K562 (cell line): ENCODE data around the gene DEGS1. TPM values are rescaled to one million over a fixed set of nuclear protein-coding genes. Genes with fewer than 3 reads are reported as not detected.

Experiments
- ARNT ChIP-seq, 2 experiments: fragments of 450-650 bp; IDR thresholded peaks; 2 replicates each; pipeline ENCODE4 v1.6.1; 2016; ENCODE audit warnings: mild to moderate bottlenecking in 1 of 2
- CEBPG ChIP-seq, 3 experiments: fragments of 200-800 bp in 1 of 3; sonication (Bioruptor generic) in 1 of 3; sonication (generic) in 1 of 3; formaldehyde crosslinking in 1 of 3; IDR thresholded peaks in 2 of 3; conservative IDR thresholded peaks in 1 of 3; 2 replicates each; pipeline versions ENCODE4 v1.6.1 to v1.8.0; 2016 to 2022; ENCODE audit warnings: missing compliant biosample characterization in 2 of 3, missing genetic modification characterization in 2 of 3, mild to moderate bottlenecking in 1 of 3, missing genetic modification reagents in 1 of 3
- DPF2 ChIP-seq: fragments of 450-650 bp; IDR thresholded peaks from 2 replicates; pipeline ENCODE4 v1.6.1; 2016
- FOXA3 ChIP-seq, 2 experiments: fragments of 450-650 bp in 1 of 2; sonication (generic) in 1 of 2; formaldehyde crosslinking; IDR thresholded peaks in 1 of 2; conservative IDR thresholded peaks in 1 of 2; 2 replicates each; pipeline versions ENCODE4 v1.4.0 to v1.8.0; 2020 to 2022; ENCODE audit warnings: mild to moderate bottlenecking in 2 of 2, missing genetic modification reagents in 1 of 2
- GABPB1 ChIP-seq: sonication (generic); formaldehyde crosslinking; IDR thresholded peaks from 2 replicates; pipeline ENCODE4 v1.8.0; 2022; ENCODE audit warnings: mild to moderate bottlenecking, missing genetic modification reagents
- KAT7 ChIP-seq: sonication (generic); formaldehyde crosslinking; IDR thresholded peaks from 2 replicates; pipeline ENCODE4 v1.8.0; 2022; ENCODE audit warnings: missing genetic modification reagents, mild to moderate bottlenecking, borderline replicate concordance
- MECOM ChIP-seq: fragments of 250-450 bp; sonication (Bioruptor Pico); IDR thresholded peaks from 2 replicates; pipeline ENCODE4 v1.8.0; 2022; ENCODE audit warnings: inconsistent platforms
- MYNN ChIP-seq, 2 experiments: sonication (generic); formaldehyde crosslinking in 1 of 2; IDR thresholded peaks; 2 replicates each; pipeline versions ENCODE4 v1.5.0 to v1.6.1; 2016 to 2020; ENCODE audit warnings: antibody characterized with exemption in 1 of 2, missing genetic modification reagents in 1 of 2
- NBN ChIP-seq: fragments of 450-650 bp; IDR thresholded peaks from 2 replicates; pipeline ENCODE4 v1.6.1; 2016; ENCODE audit warnings: low read depth, mild to moderate bottlenecking
- NR2C1 ChIP-seq, 2 experiments: fragments of 450-650 bp; IDR thresholded peaks; 2 replicates each; pipeline ENCODE4 v1.6.1; 2017; ENCODE audit warnings: mild to moderate bottlenecking in 2 of 2, antibody characterized with exemption in 1 of 2, inconsistent platforms in 1 of 2, missing compliant biosample characterization in 1 of 2, missing genetic modification characterization in 1 of 2
- SMAD3 ChIP-seq: fragments of 450-650 bp; formaldehyde crosslinking; conservative IDR thresholded peaks from 2 replicates; pipeline ENCODE4 v1.4.0; 2020; ENCODE audit warnings: mild to moderate bottlenecking
- SMARCA4 ChIP-seq: fragments of 450-650 bp; IDR thresholded peaks from 2 replicates; pipeline ENCODE4 v1.6.1; 2016
- ZNF551 ChIP-seq: fragments of 250-450 bp; sonication (Bioruptor Pico); IDR thresholded peaks from 2 replicates; pipeline ENCODE4 v1.5.0; 2021; ENCODE audit warnings: mild to moderate bottlenecking, moderate library complexity
- polyA plus RNA-seq, 8 experiments: library from polyadenylated mRNA; depleted of rRNA in 4 of 8; stranded (reverse) in 5 of 8; unstranded in 3 of 8; fragments of >200 nt; fragmentation: Nextera tagmentation in 2 of 8; fragmentation: Illumina TruSeq in 1 of 8; extraction: Ambion mirVana in 2 of 8; extraction: Trizol in 1 of 8; gene quantifications; 2 replicates each; pipeline versions ENCODE4 v1.2.1 to v1.2.3, GENCODE V29; 2011 to 2014; ENCODE audit warnings: inconsistent platforms in 1 of 8, missing spikeins in 1 of 8
- total RNA-seq, 7 experiments: library from RNA; depleted of rRNA in 6 of 7; stranded (reverse); fragments of >200 nt in 6 of 7; fragmentation: Illumina TruSeq in 2 of 7; extraction: Trizol in 2 of 7; gene quantifications; 2 replicates each; pipeline versions ENCODE4 v1.2.1 to v1.2.3, GENCODE V29; 2011 to 2021; ENCODE audit warnings: low replicate concordance in 1 of 7
- TF ChIP-seq, protein P1 (sequence below): sonication (generic); IDR thresholded peaks from 2 replicates; pipeline ENCODE4 v1.6.1; 2016
- TF ChIP-seq, protein P2 (sequence below): IDR thresholded peaks from 2 replicates; pipeline ENCODE4 v1.6.1; 2011; ENCODE audit not compliant: insufficient read length; ENCODE audit errors: extremely low read depth
- TF ChIP-seq, protein P3 (sequence below), 2 experiments: fragments of 450-650 bp; IDR thresholded peaks; 2 replicates each; pipeline ENCODE4 v1.6.1; 2018; ENCODE audit warnings: mild to moderate bottlenecking in 2 of 2, low read depth in 1 of 2; ENCODE audit not compliant: partially characterized antibody in 2 of 2
- TF ChIP-seq, protein P4 (sequence below), 2 experiments: fragments of 450-650 bp in 1 of 2; sonication (generic) in 1 of 2; formaldehyde crosslinking in 1 of 2; IDR thresholded peaks in 1 of 2; conservative IDR thresholded peaks in 1 of 2; 2 replicates each; pipeline versions ENCODE4 v1.6.1 to v1.8.1; 2016 to 2023; ENCODE audit warnings: mild to moderate bottlenecking in 2 of 2, moderate library complexity in 2 of 2, inconsistent platforms in 1 of 2, missing genetic modification reagents in 1 of 2

Gene DEGS1
- total and polyA plus RNA-seq, 9 of the 15 experiments (the other 6 are each of a cell fraction or from before 2014, with no cell fraction given), result 12.3 to 95.0 (median 38.8) TPM

DNA sequence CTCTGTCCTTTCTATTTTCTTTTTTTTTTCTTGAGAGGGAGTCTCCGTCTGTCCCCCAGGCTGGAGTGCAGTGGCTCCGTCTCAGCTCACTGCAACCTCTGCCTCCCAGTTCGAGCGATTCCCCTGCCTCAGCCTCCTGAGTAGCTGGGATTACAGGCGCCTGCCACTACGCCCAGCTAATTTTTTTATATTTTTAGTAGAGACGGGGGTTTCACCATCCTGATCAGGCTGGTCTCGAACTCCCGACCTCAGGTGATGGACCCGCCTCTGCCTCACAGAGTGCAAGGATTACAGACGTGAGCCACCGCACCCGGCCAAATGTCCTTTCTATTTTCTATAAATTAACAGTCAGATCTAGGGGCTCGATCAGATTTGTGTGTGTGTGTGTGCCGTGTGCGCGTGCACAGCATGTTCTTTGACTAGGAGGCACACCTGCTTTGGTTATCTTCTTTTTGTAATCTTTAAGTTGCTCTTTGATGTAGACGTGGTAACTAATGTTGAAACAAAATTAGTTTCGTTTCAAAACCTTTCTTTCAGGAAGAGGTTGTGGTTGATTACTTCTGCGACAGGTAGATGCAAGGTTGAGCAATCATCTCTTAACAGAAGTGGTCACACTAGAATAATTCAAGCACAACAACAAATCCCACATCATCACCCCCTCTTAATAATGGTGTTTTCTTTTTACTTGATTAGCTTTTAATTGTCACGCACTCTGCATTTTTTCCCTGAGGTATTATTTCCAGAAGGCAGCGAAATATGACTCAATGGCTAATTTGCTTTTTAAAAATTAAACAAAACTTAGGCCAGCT, 779 bp upstream of the DEGS1 start (continued):
- TF ChIP-seq GABPB1 (0 out of 2 replicates have a peak, but pooled peaks have one; percentile 1), ARNT (IDR thresholded peaks at IDR 0.05) (0 out of 4 replicates have a peak, but pooled peaks of 1 of the 2 experiments have one; percentile 32), CEBPG (CRISPR knock-in tag; IDR thresholded peaks at IDR 0.05) (peak; percentile 56; the same call in 1 of the 2 replicates), CEBPG (tag; conservative IDR thresholded peaks at IDR 0.05 in 1 of 2, IDR thresholded peaks at IDR 0.05 in 1 of 2) (peak; percentile 72 to 75), FOXA3 (CRISPR knock-in tag; conservative IDR thresholded peaks at IDR 0.05 in 1 of 2, IDR thresholded peaks at IDR 0.05 in 1 of 2) (0 out of 4 replicates have a peak, but pooled peaks of 1 of the 2 experiments have one; percentile 11), ZNF551 (CRISPR knock-in tag) (peak; percentile 68; the same call in 1 of the 2 replicates), DPF2 (no peak; the same call in 1 of the 2 replicates), SMARCA4 (0 out of 2 replicates have a peak, but pooled peaks have one; percentile 41), MYNN (IDR thresholded peaks at IDR 0.05) (no peak), MYNN (CRISPR knock-in tag; IDR thresholded peaks at IDR 0.05) (no peak), KAT7 (CRISPR knock-in tag) (0 out of 2 replicates have a peak, but pooled peaks have one; percentile 43), SMAD3 (0 out of 2 replicates have a peak, but pooled peaks have one; percentile 44), NR2C1 (IDR thresholded peaks at IDR 0.05) (0 out of 2 replicates have a peak, but pooled peaks have one; percentile 22), NR2C1 (tag; IDR thresholded peaks at IDR 0.05) (no peak), MECOM (CRISPR knock-in tag) (peak; percentile 12; the same call in 1 of the 2 replicates), NBN (0 out of 2 replicates have a peak, but pooled peaks have one; percentile 29)
- TF ChIP-seq, protein P1, sequence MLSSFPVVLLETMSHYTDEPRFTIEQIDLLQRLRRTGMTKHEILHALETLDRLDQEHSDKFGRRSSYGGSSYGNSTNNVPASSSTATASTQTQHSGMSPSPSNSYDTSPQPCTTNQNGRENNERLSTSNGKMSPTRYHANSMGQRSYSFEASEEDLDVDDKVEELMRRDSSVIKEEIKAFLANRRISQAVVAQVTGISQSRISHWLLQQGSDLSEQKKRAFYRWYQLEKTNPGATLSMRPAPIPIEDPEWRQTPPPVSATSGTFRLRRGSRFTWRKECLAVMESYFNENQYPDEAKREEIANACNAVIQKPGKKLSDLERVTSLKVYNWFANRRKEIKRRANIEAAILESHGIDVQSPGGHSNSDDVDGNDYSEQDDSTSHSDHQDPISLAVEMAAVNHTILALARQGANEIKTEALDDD, result 0 out of 2 replicates have a peak, but pooled peaks have one; percentile 33
- TF ChIP-seq, protein P2, sequence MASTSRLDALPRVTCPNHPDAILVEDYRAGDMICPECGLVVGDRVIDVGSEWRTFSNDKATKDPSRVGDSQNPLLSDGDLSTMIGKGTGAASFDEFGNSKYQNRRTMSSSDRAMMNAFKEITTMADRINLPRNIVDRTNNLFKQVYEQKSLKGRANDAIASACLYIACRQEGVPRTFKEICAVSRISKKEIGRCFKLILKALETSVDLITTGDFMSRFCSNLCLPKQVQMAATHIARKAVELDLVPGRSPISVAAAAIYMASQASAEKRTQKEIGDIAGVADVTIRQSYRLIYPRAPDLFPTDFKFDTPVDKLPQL, result no peak
- TF ChIP-seq, protein P3, sequence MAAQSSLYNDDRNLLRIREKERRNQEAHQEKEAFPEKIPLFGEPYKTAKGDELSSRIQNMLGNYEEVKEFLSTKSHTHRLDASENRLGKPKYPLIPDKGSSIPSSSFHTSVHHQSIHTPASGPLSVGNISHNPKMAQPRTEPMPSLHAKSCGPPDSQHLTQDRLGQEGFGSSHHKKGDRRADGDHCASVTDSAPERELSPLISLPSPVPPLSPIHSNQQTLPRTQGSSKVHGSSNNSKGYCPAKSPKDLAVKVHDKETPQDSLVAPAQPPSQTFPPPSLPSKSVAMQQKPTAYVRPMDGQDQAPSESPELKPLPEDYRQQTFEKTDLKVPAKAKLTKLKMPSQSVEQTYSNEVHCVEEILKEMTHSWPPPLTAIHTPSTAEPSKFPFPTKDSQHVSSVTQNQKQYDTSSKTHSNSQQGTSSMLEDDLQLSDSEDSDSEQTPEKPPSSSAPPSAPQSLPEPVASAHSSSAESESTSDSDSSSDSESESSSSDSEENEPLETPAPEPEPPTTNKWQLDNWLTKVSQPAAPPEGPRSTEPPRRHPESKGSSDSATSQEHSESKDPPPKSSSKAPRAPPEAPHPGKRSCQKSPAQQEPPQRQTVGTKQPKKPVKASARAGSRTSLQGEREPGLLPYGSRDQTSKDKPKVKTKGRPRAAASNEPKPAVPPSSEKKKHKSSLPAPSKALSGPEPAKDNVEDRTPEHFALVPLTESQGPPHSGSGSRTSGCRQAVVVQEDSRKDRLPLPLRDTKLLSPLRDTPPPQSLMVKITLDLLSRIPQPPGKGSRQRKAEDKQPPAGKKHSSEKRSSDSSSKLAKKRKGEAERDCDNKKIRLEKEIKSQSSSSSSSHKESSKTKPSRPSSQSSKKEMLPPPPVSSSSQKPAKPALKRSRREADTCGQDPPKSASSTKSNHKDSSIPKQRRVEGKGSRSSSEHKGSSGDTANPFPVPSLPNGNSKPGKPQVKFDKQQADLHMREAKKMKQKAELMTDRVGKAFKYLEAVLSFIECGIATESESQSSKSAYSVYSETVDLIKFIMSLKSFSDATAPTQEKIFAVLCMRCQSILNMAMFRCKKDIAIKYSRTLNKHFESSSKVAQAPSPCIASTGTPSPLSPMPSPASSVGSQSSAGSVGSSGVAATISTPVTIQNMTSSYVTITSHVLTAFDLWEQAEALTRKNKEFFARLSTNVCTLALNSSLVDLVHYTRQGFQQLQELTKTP (IDR thresholded peaks at IDR 0.05; ENCODE audit: low read depth in 1 of 2, partially characterized antibody in 2 of 2), result peak in 1 of 2 experiments; percentile 31
- TF ChIP-seq, protein P4, sequence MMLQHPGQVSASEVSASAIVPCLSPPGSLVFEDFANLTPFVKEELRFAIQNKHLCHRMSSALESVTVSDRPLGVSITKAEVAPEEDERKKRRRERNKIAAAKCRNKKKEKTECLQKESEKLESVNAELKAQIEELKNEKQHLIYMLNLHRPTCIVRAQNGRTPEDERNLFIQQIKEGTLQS (IDR thresholded peaks at IDR 0.05), result 0 out of 2 replicates have a peak, but pooled peaks have one; percentile 22
- TF ChIP-seq, protein P4 (CRISPR knock-in tag; conservative IDR thresholded peaks at IDR 0.05), result no peak
